GM12874 (cell line): ENCODE results near the gene TMEM91.

Experiments
- TF ChIP-seq, protein P1 (sequence below): IDR thresholded peaks from 2 replicates; pipeline ENCODE4 v1.5.1; 2011; ENCODE audit warnings: low read depth, mild to moderate bottlenecking, control low read depth, low read length, moderate library complexity; ENCODE audit not compliant: insufficient read depth

The TMEM91 gene

GRCh38 chr19:41373993-41374392, 2.3 kb upstream of the TMEM91 start:
- TF ChIP-seq, protein P1, sequence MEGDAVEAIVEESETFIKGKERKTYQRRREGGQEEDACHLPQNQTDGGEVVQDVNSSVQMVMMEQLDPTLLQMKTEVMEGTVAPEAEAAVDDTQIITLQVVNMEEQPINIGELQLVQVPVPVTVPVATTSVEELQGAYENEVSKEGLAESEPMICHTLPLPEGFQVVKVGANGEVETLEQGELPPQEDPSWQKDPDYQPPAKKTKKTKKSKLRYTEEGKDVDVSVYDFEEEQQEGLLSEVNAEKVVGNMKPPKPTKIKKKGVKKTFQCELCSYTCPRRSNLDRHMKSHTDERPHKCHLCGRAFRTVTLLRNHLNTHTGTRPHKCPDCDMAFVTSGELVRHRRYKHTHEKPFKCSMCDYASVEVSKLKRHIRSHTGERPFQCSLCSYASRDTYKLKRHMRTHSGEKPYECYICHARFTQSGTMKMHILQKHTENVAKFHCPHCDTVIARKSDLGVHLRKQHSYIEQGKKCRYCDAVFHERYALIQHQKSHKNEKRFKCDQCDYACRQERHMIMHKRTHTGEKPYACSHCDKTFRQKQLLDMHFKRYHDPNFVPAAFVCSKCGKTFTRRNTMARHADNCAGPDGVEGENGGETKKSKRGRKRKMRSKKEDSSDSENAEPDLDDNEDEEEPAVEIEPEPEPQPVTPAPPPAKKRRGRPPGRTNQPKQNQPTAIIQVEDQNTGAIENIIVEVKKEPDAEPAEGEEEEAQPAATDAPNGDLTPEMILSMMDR, result no peak

GRCh38 chr19:41376998-41377365, 649 bp downstream of the TMEM91 start:
- TF ChIP-seq, protein P1, result no peak

DNA sequence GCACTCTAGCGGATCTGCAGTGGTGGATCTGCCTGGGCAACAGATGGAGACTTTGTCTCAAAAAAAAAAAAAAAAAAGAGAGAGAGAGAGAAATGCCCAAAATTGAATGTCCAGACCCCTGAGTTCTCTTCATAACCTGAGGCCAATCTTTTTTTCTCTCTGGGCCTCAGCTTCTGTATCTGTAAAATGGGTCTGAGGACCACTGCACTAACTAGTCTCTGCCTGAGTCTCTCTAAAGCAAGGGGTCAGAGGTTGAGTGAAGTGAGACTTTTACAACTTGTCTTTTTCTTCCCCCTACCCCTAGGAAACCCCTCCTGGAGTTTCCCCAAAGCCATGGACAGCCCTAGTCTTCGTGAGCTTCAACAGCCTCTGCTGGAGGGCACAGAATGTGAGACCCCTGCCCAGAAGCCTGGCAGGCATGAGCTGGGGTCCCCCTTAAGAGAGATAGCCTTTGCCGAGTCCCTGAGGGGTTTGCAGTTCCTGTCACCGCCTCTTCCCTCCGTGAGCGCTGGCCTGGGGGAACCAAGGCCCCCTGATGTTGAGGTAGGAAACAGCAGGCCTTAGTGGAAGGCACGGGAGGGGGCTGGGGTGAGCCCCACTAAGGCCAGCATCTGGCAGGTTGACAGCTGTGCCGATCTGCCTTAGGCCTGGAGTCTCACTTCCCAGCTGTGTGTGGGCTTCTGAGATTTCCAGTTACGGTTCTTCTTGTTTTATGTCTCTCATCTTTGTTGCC, 1.8 kb downstream of the TMEM91 start:
- TF ChIP-seq, protein P1, result peak; percentile 76

DNA sequence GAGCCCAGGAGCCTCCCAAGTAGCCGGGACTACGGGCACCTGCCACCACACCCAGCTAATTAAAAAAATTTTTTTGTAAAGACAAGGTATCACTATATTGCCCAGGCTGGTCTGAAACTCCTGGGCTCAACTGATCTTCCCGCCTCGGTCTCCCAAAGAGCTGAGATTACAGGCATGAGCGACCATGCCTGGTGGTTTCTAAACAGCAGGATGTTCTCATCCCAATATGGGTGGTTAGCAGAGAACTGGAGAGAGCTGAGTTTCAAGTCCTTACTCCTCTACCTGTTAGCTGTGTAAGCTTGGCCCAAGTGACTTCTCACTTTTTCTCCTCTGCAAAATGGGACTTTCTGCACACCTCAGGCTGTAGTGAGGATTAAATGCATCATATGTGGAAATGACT, 8.0 kb downstream of the TMEM91 start:
- TF ChIP-seq, protein P1, result no peak

DNA sequence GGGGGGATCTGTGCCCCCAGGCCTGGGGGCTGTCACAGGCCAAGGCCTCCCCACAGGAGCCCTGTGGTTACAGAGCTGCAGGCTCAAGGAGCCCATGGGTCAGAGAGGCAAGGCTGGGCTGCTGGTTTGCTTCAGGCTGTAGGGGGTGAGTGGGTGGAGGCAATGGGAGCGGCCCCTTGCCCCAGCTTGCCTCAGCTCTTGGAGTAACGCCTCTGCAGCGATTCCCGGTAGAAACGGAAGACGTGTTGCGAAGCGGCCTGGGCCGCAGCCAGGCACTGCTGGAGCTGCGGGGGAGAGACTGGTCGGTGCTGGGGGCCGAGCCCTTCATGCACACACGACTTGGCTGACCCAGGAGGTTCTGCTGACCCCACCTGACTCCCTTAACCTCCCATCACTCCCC, 10.1 kb downstream of the TMEM91 start:
- TF ChIP-seq, protein P1, result no peak

DNA sequence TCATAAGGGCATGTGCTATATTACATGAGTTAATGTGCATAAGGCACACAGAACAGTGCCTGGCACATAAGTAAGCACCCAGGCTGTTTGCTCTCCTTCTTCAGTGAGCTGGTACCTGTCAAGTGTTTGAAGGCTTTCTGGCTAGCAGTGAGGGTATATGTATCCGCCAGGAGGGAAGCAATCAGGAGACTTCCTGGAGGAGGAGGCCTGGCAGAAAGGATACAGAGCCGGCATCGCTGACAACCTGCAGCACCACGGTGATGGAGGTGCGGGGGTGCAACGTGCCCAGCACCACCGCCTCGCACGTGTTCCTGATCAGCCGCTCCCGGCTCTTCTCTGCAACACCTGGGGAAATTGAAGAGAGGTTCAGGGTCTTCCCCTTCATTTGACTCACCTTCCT, 15.3 kb downstream of the TMEM91 start:
- TF ChIP-seq, protein P1, result no peak

DNA sequence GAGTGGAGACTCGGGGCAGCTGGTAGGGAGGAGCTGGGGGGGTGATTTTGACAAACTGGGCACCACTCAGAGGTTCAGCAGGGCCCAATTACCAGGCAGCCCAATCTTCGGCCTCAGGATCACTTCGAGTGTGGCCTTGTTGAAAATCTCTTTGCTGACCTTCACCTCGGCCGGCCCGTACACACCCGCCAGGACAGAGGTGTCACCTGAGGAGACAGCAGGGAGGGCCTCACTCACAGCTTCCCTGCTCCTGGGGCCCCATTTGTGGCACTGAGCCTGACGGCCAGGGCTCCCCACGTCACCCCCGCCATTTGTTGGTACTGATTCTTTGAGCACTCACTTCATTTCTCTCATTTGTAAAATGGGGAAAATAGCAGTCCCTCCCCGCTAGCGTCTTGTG, 16.4 kb downstream of the TMEM91 start:
- TF ChIP-seq, protein P1, result no peak
